NCI-H82 (cell line): ENCODE measurements around the gene NTM.

ENCODE experiments used
- DNase-seq: peaks from one replicate; lab custom pipeline; 2025; lab: John Stamatoyannopoulos, UW

NTM gene

DNA sequence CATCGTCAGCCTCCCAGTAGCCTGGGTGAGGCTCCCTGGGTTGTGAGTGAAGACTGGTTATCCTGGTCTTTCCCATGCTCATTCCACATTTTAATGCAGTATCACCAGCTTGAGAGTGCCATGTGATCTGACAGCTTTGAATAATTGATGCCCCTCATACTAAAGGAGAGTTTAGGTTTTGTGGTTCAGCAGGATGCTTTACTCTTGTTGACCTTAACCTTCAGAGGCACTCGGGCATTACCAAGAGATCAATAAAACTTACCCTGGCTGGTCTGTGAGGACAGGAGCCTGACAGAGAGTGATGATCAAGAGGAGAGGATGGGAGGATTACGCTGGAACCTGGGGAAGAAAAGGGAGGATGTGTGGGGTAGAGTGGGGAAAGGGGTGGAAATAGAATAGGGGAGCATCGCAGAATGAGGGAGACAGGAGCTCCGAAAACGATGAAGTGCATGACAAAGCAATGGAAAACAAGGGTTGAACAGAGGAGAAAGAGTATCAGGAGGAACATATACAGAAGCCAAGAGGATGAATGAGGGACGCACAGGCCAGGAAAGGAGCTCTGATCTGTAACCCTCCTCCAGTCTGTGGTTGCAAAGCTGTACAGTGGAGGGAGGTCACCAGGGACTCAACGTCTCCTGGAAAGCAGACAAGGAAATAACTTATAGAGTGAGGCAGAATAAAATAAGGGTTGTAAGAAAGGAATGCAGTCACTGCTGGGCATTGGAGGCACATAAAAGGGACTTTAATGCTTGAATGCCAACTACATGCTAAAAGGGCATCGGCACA is 594.5 kb downstream of the NTM start:
- DNase-seq = no peak

DNA sequence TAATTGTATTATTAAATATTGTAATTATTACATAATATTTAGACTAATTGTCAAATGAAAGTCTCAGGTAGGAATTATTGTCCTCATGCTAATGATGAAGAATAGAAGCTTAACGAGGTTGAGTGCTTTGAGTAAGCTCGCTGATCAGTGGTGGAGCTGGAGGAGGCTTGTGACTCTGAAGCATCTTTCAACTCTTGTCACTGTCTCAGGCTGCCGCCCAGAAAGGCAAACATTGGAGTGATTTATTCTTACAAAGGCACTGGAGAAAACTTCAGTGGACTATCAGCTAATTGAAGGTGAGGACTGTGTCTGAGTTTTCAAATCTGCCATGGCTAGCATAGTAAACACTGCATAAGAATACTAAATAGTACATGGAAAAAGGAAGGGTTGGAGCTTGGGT is 595.1 kb downstream of the NTM start:
- no peak for DNase-seq

DNA sequence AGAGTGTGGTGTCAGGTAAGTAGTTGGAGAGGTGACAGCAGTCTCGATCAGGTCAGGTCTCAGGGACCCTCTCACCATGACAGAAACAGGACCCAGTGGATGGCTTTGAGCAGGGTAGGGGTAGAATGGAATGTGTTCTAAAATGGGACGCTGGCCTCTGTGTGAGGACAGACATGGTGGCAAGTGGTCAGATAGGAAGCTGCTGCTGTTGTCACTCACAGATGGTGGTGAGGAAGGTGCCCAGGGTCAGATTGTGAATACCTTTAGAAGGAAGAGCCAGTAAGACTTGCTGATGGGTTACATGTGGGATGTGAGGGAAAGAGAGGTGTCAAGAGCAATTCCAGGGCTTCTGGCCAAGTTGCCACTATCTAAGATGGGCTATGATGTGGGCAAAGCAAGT is 596.3 kb downstream of the NTM start:
- no peak for DNase-seq

DNA sequence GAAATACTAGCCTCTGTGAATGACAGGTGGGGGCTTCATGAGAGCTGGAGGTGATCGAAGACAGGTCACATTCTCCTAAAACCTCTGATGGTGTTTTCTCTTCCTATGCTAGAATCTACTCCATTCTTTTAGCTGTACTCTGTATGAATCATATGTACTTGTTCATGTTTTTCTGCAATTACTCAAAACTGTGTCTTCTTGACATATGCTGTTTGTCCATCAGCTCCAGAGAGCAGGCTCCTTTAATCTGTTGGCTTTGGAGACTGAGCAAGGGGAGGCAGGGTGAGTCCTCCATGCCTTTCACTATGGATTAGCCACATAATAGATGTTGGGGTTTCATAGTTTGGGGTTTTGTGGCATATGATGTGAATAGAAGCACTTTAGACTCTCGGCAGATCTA is 598.8 kb downstream of the NTM start:
- no peak for DNase-seq

DNA sequence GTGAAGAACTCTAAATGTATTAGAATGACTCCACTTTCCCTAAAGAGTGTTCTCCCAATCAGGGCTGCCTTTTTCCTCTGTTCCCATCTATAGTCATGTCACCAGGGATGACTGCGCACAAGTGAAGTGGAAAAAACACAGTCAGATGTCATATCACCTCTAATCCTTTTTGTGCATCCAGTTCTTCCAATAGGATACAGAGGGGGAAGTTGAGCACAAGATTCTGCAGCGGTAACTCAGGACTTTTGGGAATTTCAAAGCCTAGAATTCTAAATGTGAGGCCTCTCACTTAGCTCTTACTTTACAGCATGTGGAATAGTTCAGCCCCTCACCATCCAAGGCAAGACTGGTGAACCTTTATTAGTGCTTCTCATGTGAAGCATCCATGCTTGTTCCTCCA is 602.6 kb downstream of the NTM start:
- DNase-seq = no peak

DNA sequence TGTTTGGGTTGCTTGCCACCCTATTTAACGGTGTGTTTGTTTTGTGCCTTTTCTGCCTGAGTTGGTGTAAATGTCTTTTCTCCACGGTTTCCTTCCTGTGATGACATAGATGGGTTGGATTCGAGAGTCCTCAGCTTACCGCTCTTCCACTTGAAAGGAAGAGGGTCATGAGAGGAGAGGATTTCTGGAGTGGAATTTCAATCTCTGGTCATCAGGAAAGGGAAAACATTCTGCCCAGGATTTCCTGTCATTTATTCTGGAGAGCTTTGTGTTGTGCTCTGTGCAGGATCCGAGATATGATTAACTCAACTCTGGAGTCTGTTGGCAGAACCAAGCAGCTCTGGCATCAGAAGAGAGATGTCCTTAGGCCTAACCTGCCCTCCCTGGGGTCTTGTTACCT is 605.2 kb downstream of the NTM start:
- DNase-seq = no peak

DNA sequence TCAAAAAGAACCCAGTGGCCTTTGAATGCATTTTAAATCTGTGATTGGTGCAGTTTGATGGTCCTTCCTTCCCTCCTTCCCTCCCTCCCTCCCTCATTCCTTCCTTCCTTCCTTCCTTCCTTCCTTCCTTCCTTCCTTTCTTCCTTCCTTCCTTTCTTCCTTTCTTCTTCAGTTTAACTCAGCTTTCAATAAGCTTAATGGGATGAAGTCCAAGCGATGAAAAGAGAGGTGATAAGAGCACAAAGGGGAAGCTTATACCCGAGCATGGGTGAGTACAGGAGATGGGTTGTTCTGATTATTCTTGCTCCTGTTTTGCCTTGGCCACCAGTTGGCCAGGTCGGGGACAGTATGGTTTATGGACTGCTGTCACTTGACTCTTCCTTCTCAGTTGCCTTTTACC is 605.6 kb downstream of the NTM start:
- DNase-seq = no peak

DNA sequence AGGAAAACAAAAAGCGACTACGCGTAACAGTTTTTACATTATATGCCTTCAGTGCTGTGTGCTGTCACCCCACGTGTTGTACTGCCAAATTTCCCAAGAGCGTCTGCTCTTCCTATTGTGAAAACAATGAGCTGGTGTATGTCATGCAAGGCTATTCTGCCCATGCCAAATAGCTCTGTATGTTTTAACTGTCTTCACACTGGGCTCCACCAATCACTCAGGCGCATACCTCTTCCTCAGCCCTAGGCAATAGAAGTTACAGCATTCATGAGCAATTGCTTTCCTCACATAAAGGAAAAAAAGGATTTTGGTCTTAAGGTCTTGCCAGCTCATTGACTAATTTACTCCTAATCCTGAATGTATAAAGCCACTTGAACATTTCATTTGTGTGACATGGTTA is 606.8 kb downstream of the NTM start:
- DNase-seq = no peak

DNA sequence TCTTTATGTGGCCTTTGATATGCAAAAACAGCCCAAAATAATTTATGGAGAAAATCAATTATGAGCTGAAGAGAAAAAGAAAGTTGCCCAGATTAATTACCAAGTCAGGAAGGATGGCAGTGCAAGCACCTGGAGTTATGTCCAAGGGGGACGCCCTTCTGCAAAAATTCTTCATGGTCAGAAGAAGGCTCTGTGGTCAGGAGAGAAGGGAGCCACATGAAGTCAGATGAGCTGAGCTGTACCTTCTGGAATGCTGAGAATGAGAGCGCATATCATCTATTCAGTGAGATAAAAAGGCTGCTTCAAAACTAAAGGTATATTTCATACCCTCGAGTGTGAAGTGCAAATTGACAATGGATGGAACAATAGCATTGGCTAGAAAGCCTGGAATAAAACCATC is 607.4 kb downstream of the NTM start:
- DNase-seq = no peak

DNA sequence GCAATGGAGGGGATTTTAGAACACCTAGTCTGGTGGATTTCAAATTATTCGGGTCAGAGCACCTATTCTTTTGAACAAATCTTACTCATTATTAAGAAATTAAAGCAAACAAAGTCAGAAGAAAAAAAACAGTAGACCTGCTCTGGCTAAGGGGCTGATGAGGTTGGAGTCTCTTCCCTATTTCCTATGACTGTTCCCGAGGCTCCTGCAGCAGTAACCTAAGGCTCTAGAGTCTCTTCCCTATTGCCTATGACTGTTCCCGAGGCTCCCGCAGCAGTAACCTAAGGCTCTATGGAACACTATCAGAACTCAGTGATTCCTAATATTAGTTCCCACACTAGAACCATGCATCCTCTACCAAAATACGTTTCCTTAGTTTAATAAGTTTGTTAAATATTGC is 607.9 kb downstream of the NTM start:
- no peak for DNase-seq

DNA sequence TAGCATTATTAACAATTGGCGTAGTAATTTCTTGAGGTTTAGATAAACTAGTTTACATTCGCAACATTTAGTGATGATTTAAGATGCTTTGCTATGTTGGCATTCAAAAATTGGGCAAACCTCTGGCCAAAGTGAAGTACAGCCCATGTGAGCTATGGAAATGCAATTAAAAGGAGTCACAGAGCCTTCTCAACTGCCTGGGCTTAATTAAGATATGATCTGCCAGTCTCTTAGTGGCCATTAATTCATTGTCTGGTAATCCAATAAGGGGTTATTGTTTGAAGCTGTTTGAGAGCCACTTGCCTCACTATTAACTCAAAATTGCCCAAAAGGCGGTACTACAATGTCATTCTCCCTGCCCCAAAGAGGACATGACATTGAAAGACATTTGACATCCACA is 608.9 kb downstream of the NTM start:
- DNase-seq = peak; percentile 77

DNA sequence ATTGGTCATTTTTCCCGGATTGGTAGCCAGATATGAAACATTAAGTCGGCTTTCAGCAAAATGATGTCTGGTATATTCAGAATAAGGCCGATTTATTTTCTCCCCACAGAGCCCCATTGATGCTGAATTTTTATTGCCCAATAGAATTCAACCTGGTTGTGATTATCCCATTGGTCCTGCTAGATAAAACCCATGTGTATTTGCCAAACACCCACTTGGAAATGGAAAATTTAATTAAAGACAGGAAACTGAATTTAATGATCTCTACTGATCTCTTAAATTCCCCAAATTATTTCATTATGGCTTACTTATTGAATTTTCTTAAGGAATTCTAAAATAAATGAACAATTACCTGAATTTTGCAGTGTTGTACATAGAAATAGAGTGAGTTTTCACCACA is 609.8 kb downstream of the NTM start:
- no peak for DNase-seq

DNA sequence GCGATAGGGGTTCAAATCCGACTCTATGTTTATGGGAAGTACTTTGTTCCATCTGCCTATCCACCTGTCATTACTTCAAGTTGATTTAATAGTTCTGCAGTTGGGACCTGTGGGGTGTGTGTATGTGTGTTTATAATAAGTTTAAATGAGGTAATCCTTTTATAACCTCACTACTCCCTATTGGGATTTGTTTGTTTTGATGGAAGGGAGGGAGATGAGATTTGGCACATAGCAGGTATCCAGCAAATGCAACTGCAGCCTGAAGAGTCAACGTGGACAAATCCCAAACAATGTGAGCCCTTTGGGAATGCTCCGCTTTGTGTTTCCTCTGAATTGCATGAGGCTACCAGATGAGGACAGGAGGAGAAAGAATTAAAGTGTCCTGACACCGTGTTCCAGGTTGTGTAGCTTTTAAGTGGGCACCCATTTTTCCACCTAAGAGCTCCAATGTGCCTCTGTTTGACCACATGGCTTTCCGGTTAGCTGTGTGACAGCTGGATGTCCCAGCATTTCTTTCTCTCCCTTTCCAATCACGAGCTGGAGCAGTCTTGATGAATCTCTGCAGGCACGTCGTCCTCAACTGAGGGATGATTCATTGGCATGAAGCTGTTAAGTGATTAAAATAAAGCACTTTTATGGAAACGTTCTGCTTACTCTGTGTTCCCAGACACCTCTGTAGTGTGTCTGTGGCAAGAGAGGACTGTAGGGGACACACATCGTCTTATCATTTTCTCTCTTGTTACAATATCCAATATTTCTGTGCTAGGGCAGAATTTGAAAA is 610.7 kb downstream of the NTM start:
- DNase-seq = peak; percentile 82

DNA sequence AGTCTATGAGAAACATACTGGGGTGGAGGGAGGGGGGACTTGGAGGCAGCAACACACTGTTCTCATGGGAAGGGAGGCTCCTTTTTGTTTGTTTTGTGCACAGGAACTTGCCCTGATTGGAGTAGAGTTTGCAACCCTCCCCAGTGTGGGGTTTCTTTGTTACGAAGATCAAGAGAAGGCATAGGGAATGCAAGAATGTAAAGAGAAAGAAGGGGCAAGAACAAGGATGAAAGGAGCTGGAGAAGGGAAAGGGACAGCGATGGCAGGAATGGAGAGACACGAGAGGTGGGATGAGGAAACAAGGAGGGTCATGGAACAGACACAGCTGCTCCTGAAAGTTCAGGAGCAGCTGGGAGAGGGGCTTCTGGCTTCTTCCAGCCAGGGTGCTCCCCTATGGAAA is 611.7 kb downstream of the NTM start:
- no peak for DNase-seq

DNA sequence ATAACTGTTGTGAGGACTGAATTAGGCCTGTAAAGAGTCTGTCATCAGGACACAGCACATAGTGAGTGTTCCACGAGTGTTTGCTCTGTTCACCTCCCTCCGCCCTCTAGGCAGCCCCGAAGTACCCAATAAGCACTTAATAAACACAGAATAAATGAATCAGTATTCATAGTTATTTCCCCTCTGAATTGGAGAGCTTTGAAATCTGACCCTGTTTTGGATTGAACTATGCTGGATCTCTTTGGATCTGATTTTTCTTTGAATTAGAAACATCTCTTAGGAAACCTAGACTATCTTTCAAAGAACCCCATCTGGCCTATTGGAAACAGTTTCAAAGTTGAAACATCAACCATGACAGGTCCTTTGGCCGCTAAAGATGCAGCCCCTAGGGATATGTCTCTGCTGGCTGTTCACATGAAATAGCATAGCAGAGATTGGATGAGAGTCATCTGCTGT is 615.5 kb downstream of the NTM start:
- DNase-seq = no peak

DNA sequence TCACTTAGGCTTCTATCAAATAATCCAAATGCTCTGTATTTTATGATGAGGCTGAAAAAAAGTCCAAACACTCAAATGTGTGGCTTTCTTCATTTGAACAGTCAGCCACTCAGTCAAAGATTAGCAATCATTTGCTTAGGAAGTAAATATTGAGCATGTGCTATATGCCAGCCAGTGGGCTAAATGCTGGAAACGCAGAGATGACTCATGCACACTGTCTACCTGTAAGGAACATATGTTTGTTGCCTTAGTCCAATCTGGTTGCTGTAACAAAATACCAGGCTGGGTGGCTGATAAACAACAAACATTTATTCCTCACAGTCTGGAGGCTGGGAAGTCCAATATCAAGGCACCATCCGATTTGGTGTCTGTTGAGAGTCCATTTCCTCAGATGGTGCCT is 617.3 kb downstream of the NTM start:
- DNase-seq = no peak

DNA sequence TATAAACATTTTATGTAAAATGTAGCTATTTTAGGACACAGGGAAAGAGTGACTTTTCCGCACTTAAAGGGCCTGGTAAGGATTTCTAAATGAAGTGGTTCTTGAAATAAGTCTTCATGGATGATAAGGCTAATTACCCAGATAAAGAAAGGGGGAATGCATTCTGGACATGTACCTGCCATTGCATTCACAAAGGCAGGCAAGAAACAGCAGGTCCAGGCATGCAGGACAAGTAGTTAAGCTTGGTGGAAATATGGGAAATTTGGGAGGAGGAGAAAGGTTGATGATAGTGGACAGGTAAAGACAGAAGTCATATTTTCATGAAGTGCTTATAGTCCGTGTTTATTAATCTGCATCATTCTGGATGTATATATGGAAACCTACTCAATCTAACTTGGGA is 621.2 kb downstream of the NTM start:
- no peak for DNase-seq

DNA sequence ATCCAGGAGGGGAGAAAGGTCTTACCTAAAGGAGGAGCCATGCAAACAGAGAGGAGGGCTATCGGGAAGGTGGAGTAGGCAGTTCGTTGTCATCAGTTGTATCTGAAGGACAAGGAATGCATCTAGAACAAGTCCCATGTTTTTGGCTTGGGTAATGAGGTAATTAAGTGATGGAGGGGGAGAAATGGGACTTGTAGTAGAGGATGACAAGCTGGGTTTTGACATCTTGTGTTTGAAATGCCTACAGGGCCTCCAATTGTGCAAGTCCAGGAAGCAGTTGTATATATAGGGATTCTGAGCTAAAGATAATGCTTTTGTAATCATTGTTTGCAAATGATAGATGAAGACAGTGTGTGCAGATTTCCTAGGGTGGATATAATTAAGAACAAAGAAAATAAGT is 622.8 kb downstream of the NTM start:
- no peak for DNase-seq

DNA sequence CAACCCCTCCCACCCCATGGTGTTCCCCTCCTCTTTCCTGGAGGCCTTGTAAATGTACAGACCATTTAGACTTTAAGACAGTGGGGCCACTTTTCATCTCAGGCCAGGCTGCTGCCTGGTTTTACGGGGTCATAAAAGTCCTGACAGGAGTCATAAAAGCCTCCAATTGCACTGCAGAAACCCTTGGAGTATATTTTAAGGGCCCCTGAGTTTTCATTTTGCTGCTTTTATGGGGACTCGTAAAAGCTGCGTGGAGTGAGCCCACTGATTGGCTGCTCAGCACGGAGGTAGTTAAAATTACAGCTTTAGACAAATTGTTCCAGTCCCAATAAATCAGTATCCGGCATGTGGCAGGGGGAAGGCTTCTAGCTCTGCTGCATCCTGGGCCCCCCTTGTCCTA is 627.6 kb downstream of the NTM start:
- no peak for DNase-seq

DNA sequence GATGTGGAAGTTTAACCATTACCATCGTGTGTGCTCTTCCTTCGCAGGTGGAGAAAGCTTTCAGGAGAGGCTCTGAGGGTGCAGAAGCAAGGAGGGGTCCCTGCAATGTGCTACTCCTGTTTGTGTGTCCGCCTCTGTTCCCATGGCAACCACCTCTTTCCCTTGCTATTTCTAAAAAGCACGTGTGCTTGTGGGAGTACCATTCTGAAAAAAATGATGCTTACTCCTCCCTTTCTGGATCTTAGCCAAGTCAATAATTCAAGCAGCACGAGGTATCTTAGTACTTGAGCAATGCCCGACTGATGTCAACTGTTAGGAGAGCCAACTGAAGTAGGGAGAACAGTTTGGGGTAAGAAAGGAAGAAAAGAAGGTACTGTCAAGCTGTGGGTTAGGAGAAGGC is 628.7 kb downstream of the NTM start:
- DNase-seq = no peak

DNA sequence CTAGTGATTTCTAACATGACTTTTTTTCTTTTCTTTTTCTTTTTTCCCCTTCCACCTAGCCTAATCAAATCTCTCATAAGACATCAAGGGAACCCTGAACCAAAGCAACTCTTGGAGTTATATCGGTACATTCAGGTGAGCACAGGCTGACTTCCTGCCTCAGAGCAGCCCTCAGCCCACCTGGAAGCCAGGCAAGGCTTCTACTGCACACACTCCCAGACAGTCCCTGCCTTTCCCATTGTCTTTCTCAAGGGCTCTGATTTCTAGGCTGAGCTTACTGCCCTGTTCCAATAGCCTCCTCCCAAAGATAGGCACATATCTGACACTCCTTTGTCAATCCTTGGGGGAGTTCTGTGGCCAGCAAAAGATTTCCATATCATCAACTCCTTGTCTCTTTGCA is 629.5 kb downstream of the NTM start:
- no peak for DNase-seq

DNA sequence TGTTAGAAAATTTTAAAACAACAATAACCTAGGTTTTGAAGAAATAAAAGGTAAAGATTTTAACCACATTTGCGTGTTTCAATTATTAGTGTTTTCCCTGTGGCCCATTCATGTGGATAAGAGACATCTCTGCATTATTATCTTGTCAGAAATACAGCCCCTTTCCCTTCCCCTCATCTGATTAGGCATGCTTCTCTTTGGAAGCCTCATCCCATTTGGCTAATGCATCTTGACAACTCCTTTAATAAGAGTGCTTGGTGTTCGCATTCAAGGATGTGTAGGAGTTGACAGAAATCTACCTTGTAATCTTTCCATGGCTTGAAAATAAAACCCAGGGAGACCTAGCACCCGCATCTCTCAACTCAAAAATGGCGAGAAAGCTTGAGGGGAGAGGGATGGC is 635.5 kb downstream of the NTM start:
- peak; percentile 2 for DNase-seq

DNA sequence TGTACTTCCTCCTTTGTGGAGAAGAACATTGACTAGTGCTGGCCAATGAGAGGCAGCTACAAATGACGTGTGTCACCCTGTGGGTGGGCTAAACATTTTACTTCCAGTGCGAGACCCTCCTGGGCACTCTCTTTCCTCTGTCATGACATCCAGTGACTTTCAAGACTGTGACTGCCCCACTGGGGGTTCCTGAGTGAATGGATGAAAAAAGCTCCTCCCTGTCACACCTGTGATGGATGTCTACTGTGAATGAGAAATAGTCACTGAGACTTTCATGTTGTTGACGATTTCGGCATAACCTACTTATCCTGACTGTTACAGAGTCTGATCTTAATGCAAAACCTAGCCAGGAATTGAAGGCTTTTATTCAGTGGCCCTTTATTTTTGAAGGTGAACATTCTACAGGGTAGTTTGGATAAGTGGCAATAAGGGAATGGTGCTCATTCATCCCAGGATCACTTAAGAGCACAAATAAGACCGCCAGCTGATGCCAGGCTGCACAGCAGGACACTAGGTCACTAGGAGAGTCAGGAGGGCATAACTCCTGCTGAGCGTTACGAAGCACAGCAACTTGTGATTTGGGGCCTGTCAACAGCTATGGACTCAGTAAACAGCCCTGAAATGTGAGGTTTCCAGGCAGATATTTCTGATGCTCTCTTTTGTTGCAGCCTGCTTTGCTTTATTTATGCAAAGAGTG is 636.6 kb downstream of the NTM start:
- no peak for DNase-seq
